ENCODE measurements around the gene KCNG2. TPM values are rescaled to one million over a fixed set of nuclear protein-coding genes. Genes with fewer than 3 reads are reported as not detected.

Gene KCNG2
- total RNA-seq, 4 donors from 2014 or later: 2.3 to 3.8 (median 3.2) TPM; not detected in 1

DNA sequence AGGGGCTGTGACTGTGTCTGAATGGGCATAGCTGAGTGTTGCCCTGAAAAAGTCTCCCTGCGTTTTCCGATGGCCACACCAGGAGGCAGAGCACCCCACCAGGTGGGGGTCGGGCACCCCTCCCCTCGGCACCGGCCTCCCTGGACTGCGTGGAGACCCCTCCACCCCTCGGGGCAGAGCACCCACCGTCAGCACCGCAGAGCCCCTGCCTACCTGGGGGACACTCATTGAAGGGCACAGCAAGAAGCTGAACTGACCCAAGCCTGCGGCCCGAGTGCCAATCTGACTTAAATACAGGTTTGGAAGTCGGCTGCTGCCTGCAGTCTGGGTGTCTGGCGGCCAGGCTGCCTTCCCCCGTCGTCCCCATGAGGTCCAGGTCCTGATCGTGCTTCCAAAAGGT, 69.9 kb downstream of the KCNG2 start:
- Histone ChIP-seq H3K4me3 (no peak overlapping the region), H3K27me3 (no peaks in the 10 kb centered on the region), H3K9me3 (no peaks in the 10 kb centered on the region), H3K4me1 (no peaks in the 10 kb centered on the region), H3K27ac (no peak overlapping the region), H3K36me3 (no peaks in the 10 kb centered on the region)
- TF ChIP-seq, protein P1, sequence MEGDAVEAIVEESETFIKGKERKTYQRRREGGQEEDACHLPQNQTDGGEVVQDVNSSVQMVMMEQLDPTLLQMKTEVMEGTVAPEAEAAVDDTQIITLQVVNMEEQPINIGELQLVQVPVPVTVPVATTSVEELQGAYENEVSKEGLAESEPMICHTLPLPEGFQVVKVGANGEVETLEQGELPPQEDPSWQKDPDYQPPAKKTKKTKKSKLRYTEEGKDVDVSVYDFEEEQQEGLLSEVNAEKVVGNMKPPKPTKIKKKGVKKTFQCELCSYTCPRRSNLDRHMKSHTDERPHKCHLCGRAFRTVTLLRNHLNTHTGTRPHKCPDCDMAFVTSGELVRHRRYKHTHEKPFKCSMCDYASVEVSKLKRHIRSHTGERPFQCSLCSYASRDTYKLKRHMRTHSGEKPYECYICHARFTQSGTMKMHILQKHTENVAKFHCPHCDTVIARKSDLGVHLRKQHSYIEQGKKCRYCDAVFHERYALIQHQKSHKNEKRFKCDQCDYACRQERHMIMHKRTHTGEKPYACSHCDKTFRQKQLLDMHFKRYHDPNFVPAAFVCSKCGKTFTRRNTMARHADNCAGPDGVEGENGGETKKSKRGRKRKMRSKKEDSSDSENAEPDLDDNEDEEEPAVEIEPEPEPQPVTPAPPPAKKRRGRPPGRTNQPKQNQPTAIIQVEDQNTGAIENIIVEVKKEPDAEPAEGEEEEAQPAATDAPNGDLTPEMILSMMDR (IDR thresholded peaks at IDR 0.05): no peak
- TF ChIP-seq POLR2A (IDR thresholded peaks at IDR 0.05): no peak
- peak in 1 of 3 donors; percentile 21 for DNase-seq

DNA sequence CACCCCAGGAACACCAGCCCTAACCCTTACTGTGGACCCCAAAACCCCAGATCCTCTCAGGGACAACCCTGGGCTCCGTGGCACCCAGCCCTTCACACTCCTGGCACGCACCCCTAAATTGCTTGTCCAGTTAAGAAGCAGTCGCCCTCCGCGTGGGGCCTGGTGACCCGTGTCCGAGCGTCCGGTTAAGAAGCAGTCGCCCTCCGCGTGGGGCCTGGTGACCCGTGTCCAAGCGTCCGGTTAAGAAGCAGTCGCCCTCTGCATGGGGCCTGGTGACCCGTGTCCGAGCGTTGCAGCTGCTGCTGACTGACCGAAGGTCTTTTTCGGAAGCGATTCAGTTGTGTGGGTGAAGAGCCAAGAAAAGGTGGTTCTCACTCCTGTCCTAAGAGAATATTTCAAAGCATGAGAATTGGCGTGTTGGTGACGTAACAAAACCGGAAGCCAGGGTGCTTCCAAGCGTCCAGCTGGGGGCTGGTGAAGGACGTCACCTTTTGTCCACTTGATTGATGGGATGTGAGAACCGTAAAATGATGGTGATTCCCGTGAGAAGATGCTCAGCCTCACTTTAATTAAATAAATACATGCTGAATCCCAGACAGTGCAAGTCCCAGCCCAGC, 70.5 kb downstream of the KCNG2 start:
- Histone ChIP-seq H3K4me1 (no peaks in the 10 kb centered on the region), H3K9me3 (no peaks in the 10 kb centered on the region), H3K36me3 (no peaks in the 10 kb centered on the region), H3K27me3 (no peaks in the 10 kb centered on the region), H3K4me3 (no peak overlapping the region), H3K27ac (no peak overlapping the region)
- peak in 2 of 3 donors; percentile 35 to 43 for DNase-seq
- TF ChIP-seq POLR2A (IDR thresholded peaks at IDR 0.05): no peak
- TF ChIP-seq, protein P1 (IDR thresholded peaks at IDR 0.05): no peak

GRCh38 chr18:79868811-79869541, 71.2 kb downstream of the KCNG2 start:
- TF ChIP-seq POLR2A (IDR thresholded peaks at IDR 0.05): no peak
- TF ChIP-seq, protein P1 (IDR thresholded peaks at IDR 0.05): no peak
- no peaks in the 10 kb centered on the region for H3K27me3 ChIP-seq
- peak in 1 of 3 donors; percentile 33 for DNase-seq
- no peak overlapping the region for H3K27ac ChIP-seq
- no peaks in the 10 kb centered on the region for H3K4me1 ChIP-seq
- H3K4me3 ChIP-seq: no peak overlapping the region
- H3K9me3 ChIP-seq: no peaks in the 10 kb centered on the region
- no peaks in the 10 kb centered on the region for H3K36me3 ChIP-seq

DNA sequence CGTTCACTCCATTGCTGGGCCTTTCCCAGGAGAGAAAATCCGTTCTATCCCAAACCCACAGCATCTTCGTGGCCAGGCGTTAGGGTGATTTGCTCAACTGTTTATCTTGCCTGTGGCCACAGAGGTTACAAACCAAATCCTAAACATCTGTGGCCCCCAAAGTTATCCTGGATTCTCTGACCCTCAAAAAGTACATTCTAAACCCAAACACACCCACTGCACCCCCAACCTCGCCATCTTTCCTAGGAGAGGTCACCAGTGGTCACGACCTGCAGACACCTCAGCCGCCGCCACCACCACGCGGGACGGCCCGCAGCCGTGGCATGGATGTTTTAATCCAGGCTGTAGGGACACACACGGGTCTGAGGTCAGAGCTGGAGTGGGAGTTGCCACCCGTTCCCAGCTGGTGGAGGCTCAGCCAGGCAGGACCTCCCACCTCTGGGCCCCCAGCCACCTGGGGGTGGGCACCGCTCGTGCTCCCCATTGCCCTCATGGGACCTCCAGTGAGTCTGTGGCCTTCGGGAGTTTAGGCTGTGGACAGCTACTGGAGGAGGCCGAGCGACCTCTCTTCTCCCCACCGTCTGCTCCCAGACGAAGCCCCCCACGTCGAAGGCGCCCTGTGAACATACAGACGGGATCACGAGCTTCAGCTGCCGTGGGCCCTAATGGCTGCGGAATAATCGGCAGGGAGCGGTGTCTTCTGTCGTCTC, 72.0 kb downstream of the KCNG2 start:
- H3K4me3 ChIP-seq: no peak overlapping the region
- no peaks in the 10 kb centered on the region for H3K9me3 ChIP-seq
- H3K36me3 ChIP-seq: no peaks in the 10 kb centered on the region
- no peak for TF ChIP-seq POLR2A (IDR thresholded peaks at IDR 0.05)
- TF ChIP-seq, protein P1 (IDR thresholded peaks at IDR 0.05): no peak
- no peaks in the 10 kb centered on the region for H3K27me3 ChIP-seq
- peak in 1 of 3 donors; percentile 38 for DNase-seq
- no peak overlapping the region for H3K27ac ChIP-seq
- no peaks in the 10 kb centered on the region for H3K4me1 ChIP-seq

DNA sequence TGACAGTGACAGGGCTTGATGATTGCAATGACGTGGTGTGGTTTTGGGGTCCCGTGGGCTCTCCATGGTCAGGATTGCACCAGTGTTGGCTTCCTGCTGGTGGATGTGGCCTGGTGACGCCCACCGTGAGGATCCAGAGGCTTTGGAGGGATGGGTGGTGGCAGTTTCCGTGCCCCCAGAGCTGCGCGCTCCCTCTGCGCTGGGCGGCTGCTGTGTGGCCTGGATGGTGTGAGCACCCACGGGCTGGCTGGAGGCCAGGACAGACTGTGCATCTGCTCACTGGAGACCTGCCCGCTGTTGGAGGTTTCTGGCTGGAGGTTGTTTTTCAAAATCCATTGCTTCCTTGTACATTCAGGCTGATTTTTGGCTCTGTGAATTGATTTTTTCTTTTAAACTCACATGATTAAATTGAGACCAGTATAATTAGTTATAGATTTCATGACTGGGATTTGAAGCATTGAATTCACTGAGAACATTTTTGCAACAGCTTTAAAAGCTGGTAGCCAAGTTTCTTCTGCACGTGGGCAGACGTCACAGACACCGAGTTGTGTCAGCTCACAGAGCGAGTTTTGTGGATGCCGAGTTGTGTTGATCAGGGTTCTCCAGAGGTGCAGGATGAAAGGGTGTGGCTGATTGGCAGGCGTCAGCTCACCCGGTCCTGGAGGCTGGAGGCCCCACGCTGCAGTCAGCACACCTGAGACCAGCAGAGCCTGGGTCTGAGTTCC, 72.7 kb downstream of the KCNG2 start:
- TF ChIP-seq, protein P1 (IDR thresholded peaks at IDR 0.05): no peak
- no peak for TF ChIP-seq POLR2A (IDR thresholded peaks at IDR 0.05)
- Histone ChIP-seq H3K27me3 (no peaks in the 10 kb centered on the region), H3K27ac (no peak overlapping the region), H3K4me3 (no peak overlapping the region), H3K4me1 (no peaks in the 10 kb centered on the region), H3K36me3 (no peaks in the 10 kb centered on the region), H3K9me3 (no peaks in the 10 kb centered on the region)
- DNase-seq: peak in 2 of 3 donors; percentile 1 to 42
